Prostate gland (tissue), 2 donors: ENCODE data around the gene PLPP7.

ENCODE experiments used
- CTCF ChIP-seq, 4 experiments: fragments of 200-600 bp in 2 of 4; fragments of 450-650 bp in 2 of 4; sonication (generic) in 2 of 4; IDR thresholded peaks; 1 replicate in 3 of 4; 2 replicates in 1 of 4; pipeline ENCODE4 v1.5.1; 2016 to 2019; ENCODE audit warnings: antibody characterized with exemption in 4 of 4, mild to moderate bottlenecking in 2 of 4, moderate library complexity in 2 of 4
- POLR2A ChIP-seq: fragments of 450-650 bp; IDR thresholded peaks from one replicate; pipeline ENCODE4 v1.6.1; 2016; ENCODE audit warnings: antibody characterized with exemption, mild to moderate bottlenecking
- POLR2AphosphoS5 ChIP-seq: sonication (generic); formaldehyde crosslinking; IDR thresholded peaks from one replicate; pipeline ENCODE4 v1.6.1; 2017; ENCODE audit warnings: antibody characterized with exemption

DNA sequence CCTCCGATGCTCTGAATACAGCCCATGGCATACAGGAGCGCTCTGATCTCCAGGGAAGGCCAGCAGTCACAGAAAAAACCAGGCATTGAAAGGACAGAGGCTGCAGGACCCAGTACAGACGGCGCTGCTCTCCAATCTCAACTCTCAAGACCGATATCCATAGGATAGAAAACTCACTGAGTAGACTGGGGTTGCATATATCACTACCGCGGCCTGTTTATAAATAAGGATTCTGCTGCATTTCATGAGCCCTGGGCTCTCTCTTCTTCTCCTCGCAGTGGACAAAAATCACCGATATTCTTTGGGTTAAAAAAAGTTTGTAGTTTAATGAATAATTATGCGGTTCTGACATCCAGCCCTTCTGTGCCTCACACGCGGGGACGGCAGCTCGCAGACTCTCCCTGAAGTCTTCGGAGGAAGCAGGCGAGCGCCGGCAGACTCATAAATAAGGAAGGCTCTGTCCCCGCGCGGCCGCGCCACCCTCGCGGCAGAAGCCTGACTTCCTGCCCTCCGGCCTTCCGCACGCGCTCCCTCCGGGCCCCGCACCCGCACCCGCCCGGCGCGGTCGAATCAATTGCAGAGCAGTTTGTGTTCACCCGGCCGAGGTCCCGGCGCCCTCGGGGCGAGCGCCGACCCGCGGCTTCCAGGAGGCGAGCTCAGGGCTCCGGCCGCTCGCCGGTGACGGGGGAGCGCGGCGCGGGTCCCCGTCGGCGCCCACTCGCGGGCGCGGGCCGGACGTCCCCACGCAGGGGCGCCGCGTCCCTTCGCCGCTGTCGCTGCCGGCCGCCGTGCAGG is 13.2 kb upstream of the PLPP7 start, which contains the start of gene FAM78A:
- TF ChIP-seq POLR2A (no peak), CTCF (IDR thresholded peaks at IDR 0.05) (no peak), POLR2AphosphoS5 (no peak)
